Retinal pigment epithelial cell (primary cell): ENCODE measurements around the gene ITGAV.

Source experiments
- DNase-seq: peaks from one replicate; pipeline ENCODE4 v3.0.0-alpha.2; 2010; ENCODE audit warnings: low read depth
- H3K4me3 ChIP-seq: 2 replicates; pipeline ENCODE4 v1.5.1; 2011; ENCODE audit warnings: mild to moderate bottlenecking, low read length, control low read depth, moderate library complexity
- CTCF ChIP-seq: conservative IDR thresholded peaks from 2 replicates; pipeline ENCODE4 v1.5.1; 2011; ENCODE audit warnings: low read depth, low read length, control low read depth, inconsistent platforms

ITGAV gene

DNA sequence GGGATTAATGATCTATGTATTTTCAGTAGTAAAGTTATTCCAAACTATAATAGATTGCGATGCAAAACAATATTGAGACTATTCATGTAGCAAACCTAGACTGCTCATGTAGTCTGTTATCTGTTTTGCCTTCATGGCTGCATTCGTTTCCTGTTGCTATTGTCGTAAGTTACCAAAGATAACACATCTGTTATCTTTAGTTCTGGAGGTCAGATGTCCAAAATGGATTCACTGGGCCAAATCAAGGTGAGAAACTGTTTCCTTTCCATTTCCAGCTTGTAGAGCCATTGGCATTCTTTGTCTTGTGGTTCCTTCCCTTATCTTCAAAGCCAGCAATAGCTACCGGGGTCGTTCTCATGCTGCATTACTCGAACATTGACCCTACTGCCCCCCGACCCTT lies 20.9 kb downstream of the ITGAV start:
- no peak for DNase-seq
- H3K4me3 ChIP-seq = no peak overlapping the region

GRCh38 chr2:186611526-186611925 lies 21.7 kb downstream of the ITGAV start:
- no peak for DNase-seq
- TF ChIP-seq CTCF = no peak
- no peak overlapping the region for H3K4me3 ChIP-seq

More for the DNA sequence above, 20.9 kb downstream of the ITGAV start:
- no peak for TF ChIP-seq CTCF

DNA sequence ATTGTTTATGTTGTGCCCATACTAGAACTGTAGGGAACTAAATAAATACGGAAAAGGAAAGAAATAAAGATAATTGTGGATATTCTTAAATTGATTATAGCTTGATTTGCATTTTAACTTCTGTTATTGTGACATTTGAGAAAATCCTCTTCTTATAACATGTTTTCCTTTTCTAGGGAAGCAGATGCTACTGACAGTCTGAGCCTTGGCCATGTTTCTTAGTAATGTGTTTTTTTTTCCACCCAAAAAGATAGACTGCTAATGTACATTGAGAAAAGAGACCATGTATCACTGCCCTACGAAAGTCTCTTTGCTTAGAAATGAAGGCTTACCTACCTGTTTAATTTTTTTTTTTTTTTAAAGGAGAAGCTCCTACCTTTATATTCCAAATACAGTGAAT lies 22.2 kb downstream of the ITGAV start:
- no peak for TF ChIP-seq CTCF
- DNase-seq = no peak
- no peak overlapping the region for H3K4me3 ChIP-seq

GRCh38 chr2:186612555-186613440 lies 22.9 kb downstream of the ITGAV start:
- H3K4me3 ChIP-seq = no peak overlapping the region
- no peak for TF ChIP-seq CTCF
- no peak for DNase-seq

DNA sequence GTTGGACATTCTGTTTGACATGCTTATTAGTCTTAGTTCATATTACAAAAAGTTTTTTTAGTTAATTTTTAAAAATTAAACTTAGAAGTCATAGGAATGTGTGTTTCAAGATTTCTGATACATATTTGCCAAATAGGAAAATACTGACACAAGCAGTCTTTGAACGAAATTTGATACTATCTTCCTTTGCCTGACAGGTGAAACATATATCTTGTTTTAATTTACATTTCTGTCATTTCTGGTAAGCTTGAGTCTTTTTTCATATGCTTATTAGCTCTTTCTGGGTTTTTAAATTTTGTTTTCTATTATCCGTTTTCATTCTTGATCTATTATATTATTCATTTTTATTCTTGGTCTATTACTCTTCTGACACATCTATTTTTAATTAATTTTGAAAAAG lies 24.5 kb downstream of the ITGAV start:
- no peak for DNase-seq
- no peak overlapping the region for H3K4me3 ChIP-seq
- no peak for TF ChIP-seq CTCF

- no peak overlapping the region for H3K4me3 ChIP-seq
- DNase-seq = no peak
- no peak for TF ChIP-seq CTCF
Measured at GRCh38 chr2:186617148-186617547, 27.3 kb downstream of the ITGAV start.

DNA sequence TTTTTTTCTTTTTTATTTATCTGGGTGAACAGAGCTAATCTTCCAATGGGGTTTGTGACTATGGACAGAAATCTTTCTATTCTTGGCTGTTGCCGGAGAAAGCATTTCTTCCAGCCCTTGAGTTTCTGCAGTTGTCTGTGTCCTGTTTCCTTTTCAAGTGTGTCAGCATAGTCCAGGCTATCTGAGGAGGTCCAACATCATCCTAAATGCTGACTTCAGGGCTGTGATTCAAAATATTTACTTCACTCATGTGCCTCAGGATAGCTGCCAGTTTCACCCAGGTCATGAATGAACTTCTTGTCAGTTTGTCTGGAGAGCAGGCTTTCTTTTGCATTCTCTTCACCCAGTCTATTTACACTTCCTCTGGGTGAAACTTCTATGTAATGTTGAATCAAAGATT lies 27.9 kb downstream of the ITGAV start:
- no peak for DNase-seq
- no peak for TF ChIP-seq CTCF
- H3K4me3 ChIP-seq = no peak overlapping the region
